GM12878 (cell line): ENCODE measurements around the gene TOMM5. TPM values are rescaled to one million over a fixed set of nuclear protein-coding genes. Genes with fewer than 3 reads are reported as not detected.

Source experiments
- ATAC-seq: fragments of 200-7000 bp; cut with Tn5 transposase; 3 replicates; pipeline ENCODE4 v1.9.1; 2020; ENCODE audit warnings: mild to moderate bottlenecking, moderate library complexity
- BruUV-seq: library from RNA; stranded (reverse); fragments of 400-500 nt; replicated peaks from 2 replicates; lab custom pipeline; 2021; lab: Mats Ljungman, UMichigan
- CTCF ChIA-PET: fragments of 300-600 bp; sonication (Branson Sonifier 250); formaldehyde crosslinking; extraction: SDS; loops from one replicate; lab custom pipeline; 2021; ENCODE audit warnings: inconsistent platforms; lab: Yijun Ruan, JAX
- POLR2A ChIA-PET: fragments of 350-600 bp; formaldehyde crosslinking; extraction: SDS; loops from one replicate; lab custom pipeline; 2021; ENCODE audit warnings: inconsistent platforms; lab: Charles Lee
- RAD21 ChIA-PET: fragments of 300-600 bp; sonication (Branson Sonifier 250); formaldehyde crosslinking; loops from one replicate; lab custom pipeline; 2023; ENCODE audit warnings: antibody characterized with exemption; ENCODE audit not compliant: unreplicated experiment; lab: Charles Lee
- SMC1A ChIA-PET: fragments of 300-600 bp; sonication (Branson Sonifier 250); formaldehyde crosslinking; loops from one replicate; lab custom pipeline; 2023; ENCODE audit not compliant: unreplicated experiment, uncharacterized antibody; lab: Charles Lee
- DNase-seq: peaks from one replicate; pipeline ENCODE4 v3.0.0-alpha.2; 2011; ENCODE audit warnings: low read depth, low spot score
- FAIRE-seq: peaks from 3 replicates; lab custom pipeline; 2011; peaks lifted over from hg19 to GRCh38; lab: Jason Lieb, UNC
- H2AFZ ChIP-seq: 2 replicates; pipeline ENCODE4 v1.6.0; 2011; ENCODE audit warnings: low read depth, low read length, control low read depth; ENCODE audit not compliant: control insufficient read depth
- H3K27ac ChIP-seq: 2 replicates; pipeline ENCODE4 v1.5.1; 2011; ENCODE audit warnings: control low read depth; ENCODE audit not compliant: control insufficient read depth, insufficient read depth
- H3K27me3 ChIP-seq, 2 experiments: replicated peaks in 1 of 2; 2 replicates each; pipeline versions ENCODE4 v1.6.0 to v1.6.1; 2011; ENCODE audit warnings: low read length in 1 of 2; ENCODE audit not compliant: control insufficient read depth in 2 of 2, insufficient read depth in 2 of 2
- H3K36me3 ChIP-seq, 2 experiments: 2 replicates each; pipeline ENCODE4 v1.5.1; 2011; ENCODE audit warnings: low read length in 1 of 2; ENCODE audit not compliant: control insufficient read depth in 2 of 2, insufficient read depth in 2 of 2
- H3K4me1 ChIP-seq: 2 replicates; pipeline ENCODE4 v1.6.1; 2011; ENCODE audit warnings: mild to moderate bottlenecking, low read length, moderate library complexity, mixed read lengths; ENCODE audit not compliant: control insufficient read depth, insufficient read depth
- H3K4me2 ChIP-seq: 2 replicates; pipeline ENCODE4 v1.6.0; 2011; ENCODE audit warnings: control low read depth; ENCODE audit not compliant: control insufficient read depth, insufficient read depth
- H3K4me3 ChIP-seq: fragments of 200-600 bp; sonication (generic); 2 replicates; pipeline ENCODE4 v1.5.1; 2016
- H3K79me2 ChIP-seq: 2 replicates; pipeline ENCODE4 v1.6.0; 2011; ENCODE audit warnings: low read length; ENCODE audit not compliant: control insufficient read depth, insufficient read depth
- H3K9ac ChIP-seq: 2 replicates; pipeline ENCODE4 v1.8.0; 2011; ENCODE audit warnings: low read length, control low read depth, mixed read lengths; ENCODE audit not compliant: control insufficient read depth, insufficient read depth
- H3K9me3 ChIP-seq: replicated peaks from 3 replicates; pipeline ENCODE4 v1.5.1; 2011; ENCODE audit warnings: mild to moderate bottlenecking, low read length; ENCODE audit not compliant: control insufficient read depth, insufficient read depth
- H4K20me1 ChIP-seq: 2 replicates; pipeline ENCODE4 v1.6.0; 2011; ENCODE audit not compliant: control insufficient read depth, insufficient read depth
- BACH1 ChIP-seq: fragments of 450-650 bp; IDR thresholded peaks from 2 replicates; pipeline ENCODE4 v1.6.1; 2017; ENCODE audit warnings: mild to moderate bottlenecking, borderline replicate concordance
- CBFB ChIP-seq: IDR thresholded peaks from 2 replicates; pipeline ENCODE4 v1.6.1; 2016; ENCODE audit warnings: antibody characterized with exemption, low read depth
- CHD2 ChIP-seq: IDR thresholded peaks from 2 replicates; pipeline ENCODE4 v1.6.1; 2011; ENCODE audit warnings: low read depth, low read length, improper control_type of control experiment, borderline replicate concordance
- CREB1 ChIP-seq: IDR thresholded peaks from 2 replicates; pipeline ENCODE4 v1.6.1; 2012; ENCODE audit warnings: low read depth, mild to moderate bottlenecking, inconsistent platforms
- CREM ChIP-seq: IDR thresholded peaks from 2 replicates; pipeline ENCODE4 v1.6.1; 2014; ENCODE audit warnings: antibody characterized with exemption, low read depth
- IRF3 ChIP-seq: fragments of 450-650 bp; IDR thresholded peaks from 2 replicates; pipeline ENCODE4 v1.6.1; 2014; ENCODE audit warnings: mild to moderate bottlenecking
- MYC ChIP-seq: IDR thresholded peaks from 2 replicates; pipeline ENCODE4 v1.6.1; 2011; ENCODE audit warnings: mild to moderate bottlenecking, low read length, moderate library complexity, inconsistent platforms; ENCODE audit not compliant: insufficient read depth, insufficient replicate concordance, insufficient read length, severe bottlenecking
- POLR2AphosphoS2 ChIP-seq: IDR thresholded peaks from 2 replicates; pipeline ENCODE4 v1.6.1; 2011; ENCODE audit warnings: low read depth, mild to moderate bottlenecking, low read length, improper control_type of control experiment, moderate library complexity
- POLR2AphosphoS5 ChIP-seq: IDR thresholded peaks from 2 replicates; pipeline ENCODE4 v1.6.1; 2011; ENCODE audit warnings: mild to moderate bottlenecking, low read length, inconsistent platforms
- POU2F2 ChIP-seq: IDR thresholded peaks from 3 replicates; pipeline ENCODE4 v1.6.1; 2011; ENCODE audit warnings: low read depth, mild to moderate bottlenecking, low read length, borderline replicate concordance
- SUZ12 ChIP-seq: fragments of 200-600 bp; sonication (generic); IDR thresholded peaks from one replicate; pipeline ENCODE4 v1.6.1; 2018; ENCODE audit warnings: antibody characterized with exemption, mild to moderate bottlenecking; ENCODE audit not compliant: unreplicated experiment
- TBL1XR1 ChIP-seq: IDR thresholded peaks from 2 replicates; pipeline ENCODE4 v1.6.1; 2012; ENCODE audit warnings: low read depth, low read length, improper control_type of control experiment
- TCF12 ChIP-seq: IDR thresholded peaks from 2 replicates; pipeline ENCODE4 v1.6.1; 2011; ENCODE audit warnings: low read depth, mild to moderate bottlenecking, low read length
- WGBS: methylation state at CpG from one replicate; pipeline ENCODE4 v1.1.6; 2016; ENCODE audit warnings: low lambda C conversion rate; ENCODE audit not compliant: insufficient replicate concordance, insufficient coverage; ENCODE audit errors: missing lambda C conversion rate; 5-methylcytosine and 5-hydroxymethylcytosine counted together
- in situ Hi-C: fragments of 300-500 bp; cut with MboI; formaldehyde crosslinking; loops from 9 replicates; pipeline ENCODE4 v1.14.3; 2018; ENCODE audit warnings: mixed read lengths
- intact Hi-C: fragments of 100-400 bp; cut with micrococcal nuclease; formaldehyde crosslinking; loops from one replicate; pipeline ENCODE4 v1.14.2; 2022; ENCODE audit not compliant: unreplicated experiment
- polyA plus RNA-seq, 11 experiments: library from polyadenylated mRNA; depleted of rRNA in 4 of 11; unstranded in 6 of 11; stranded (reverse) in 5 of 11; fragments of >200 nt; fragmentation: Nextera tagmentation in 4 of 11; fragmentation: Illumina TruSeq in 1 of 11; extraction: Ambion mirVana in 4 of 11; extraction: Trizol in 1 of 11; gene quantifications; 1 replicate in 1 of 11; 2 replicates in 10 of 11; pipeline versions ENCODE4 v1.2.1 to v1.2.3, GENCODE V29; 2011 to 2016; ENCODE audit warnings: inconsistent platforms in 2 of 11, missing spikeins in 2 of 11, low read depth in 1 of 11
- total RNA-seq, 4 experiments: library from RNA; depleted of rRNA in 3 of 4; stranded (reverse); fragments of >200 nt in 3 of 4; fragmentation: Illumina TruSeq in 1 of 4; extraction: Trizol in 1 of 4; gene quantifications; 2 replicates each; pipeline versions ENCODE4 v1.2.1 to v1.2.3, GENCODE V29; 2013 to 2021

The TOMM5 gene
- total and polyA plus RNA-seq, 10 of the 15 experiments (the other 5 are each of a cell fraction or from before 2014, with no cell fraction given), result 152 to 1,143 (median 351) TPM

- FAIRE-seq (no peak), ATAC-seq (no peak), DNase-seq (no peak)
- Histone ChIP-seq H3K9me3 (no peaks in the 10 kb centered on the region), H2AFZ (no peak overlapping the region), H3K36me3 (no peaks in the 10 kb centered on the region), H3K4me2 (no peak overlapping the region), H3K4me1 (no peaks in the 10 kb centered on the region), H3K9ac (no peak overlapping the region), H3K4me3 (no peak overlapping the region), H3K79me2 (no peaks in the 10 kb centered on the region), H3K27me3 (no peaks in the 10 kb centered on the region; a peak in 2 of 4 replicates), H4K20me1 (no peaks in the 10 kb centered on the region), H3K27ac (no peak overlapping the region)
- no peak for TF ChIP-seq TBL1XR1
- no peak for TF ChIP-seq CBFB
- no peak for TF ChIP-seq CHD2
- no peak for TF ChIP-seq SUZ12
- no peak for TF ChIP-seq MYC
- TF ChIP-seq POU2F2, result no peak
- TF ChIP-seq POLR2AphosphoS2, result no peak
- no peak for TF ChIP-seq CREB1
- TF ChIP-seq POLR2AphosphoS5, result no peak
- no peak for TF ChIP-seq CREM
- TF ChIP-seq IRF3, result no peak
- TF ChIP-seq TCF12, result no peak
- no peak for TF ChIP-seq BACH1
- in situ Hi-C loops, result no loop called here
- ChIA-PET SMC1A (no interaction called here), POLR2A (no interaction called here), CTCF (interaction anchor here (2.1 kb wide), 1 partner anchor 18 kb away, joined by 6 read pairs; no protein-coding TSS in a partner anchor), RAD21 (no interaction called here)
- intact Hi-C loops, result no loop called here
- BruUV-seq, result no TSS peak
- WGBS, result 42% methylated on average over 1 of the region's 1 CpG
Observed at GRCh38 chr9:37624073-37624472, 31.7 kb upstream of the TOMM5 start.
